HepG2 (cell line): ENCODE data around the gene ATG2B. TPM values are rescaled to one million over a fixed set of nuclear protein-coding genes. Genes with fewer than 3 reads are reported as not detected.

Source experiments
- ATAC-seq: fragments of 200-7000 bp; cut with Tn5 transposase; 3 replicates; pipeline ENCODE4 v1.9.1; 2020; ENCODE audit warnings: mild to moderate bottlenecking, moderate library complexity
- BruUV-seq: library from RNA; stranded (reverse); fragments of 400-500 nt; replicated peaks from 2 replicates; lab custom pipeline; 2021; lab: Mats Ljungman, UMichigan
- CTCF ChIA-PET: fragments of 300-600 bp; formaldehyde crosslinking; extraction: SDS; loops from one replicate; lab custom pipeline; 2021; ENCODE audit warnings: low total read pairs, inconsistent platforms, low intra/inter-chr PET ratio; lab: Yijun Ruan, JAX
- POLR2A ChIA-PET: fragments of 350-600 bp; sonication (Branson Sonifier 250); formaldehyde crosslinking; loops from one replicate; lab custom pipeline; 2020; ENCODE audit warnings: antibody characterized with exemption, inconsistent platforms; lab: Yijun Ruan, JAX
- DNase-seq: peaks from one replicate; pipeline ENCODE4 v3.0.0-alpha.2; 2015; ENCODE audit warnings: low spot score
- FAIRE-seq: peaks from 3 replicates; lab custom pipeline; 2011; peaks lifted over from hg19 to GRCh38; lab: Jason Lieb, UNC
- H2AFZ ChIP-seq: one replicate; pipeline ENCODE4 v1.6.1; 2011; ENCODE audit warnings: low read length, inconsistent platforms
- H3K27ac ChIP-seq: fragments of 300-600 bp; 3 replicates; pipeline ENCODE4 v1.8.0; 2011; ENCODE audit warnings: mixed run types, mild to moderate bottlenecking, mixed read lengths, low read length, inconsistent platforms; ENCODE audit not compliant: insufficient read depth; ENCODE audit errors: extremely low read length
- H3K27me3 ChIP-seq, 2 experiments: fragments of 200-600 bp in 1 of 2; 2 replicates in 1 of 2; 3 replicates in 1 of 2; pipeline versions ENCODE4 v1.6.0 to v1.8.0; 2011; ENCODE audit warnings: low read length in 2 of 2, mild to moderate bottlenecking in 2 of 2, moderate library complexity in 2 of 2, inconsistent platforms in 1 of 2; ENCODE audit not compliant: insufficient read depth in 2 of 2, control insufficient read depth in 1 of 2
- H3K36me3 ChIP-seq, 2 experiments: fragments of 200-600 bp in 1 of 2; replicated peaks in 1 of 2; 2 replicates in 1 of 2; 3 replicates in 1 of 2; pipeline versions ENCODE4 v1.5.1 to v1.8.0; 2011; ENCODE audit warnings: low read length in 2 of 2, inconsistent platforms in 1 of 2; ENCODE audit not compliant: insufficient read depth in 2 of 2, control insufficient read depth in 1 of 2
- H3K4me1 ChIP-seq: 2 replicates; pipeline ENCODE4 v1.5.1; 2012; ENCODE audit warnings: low read length, inconsistent platforms; ENCODE audit not compliant: insufficient read depth
- H3K4me2 ChIP-seq: 2 replicates; pipeline ENCODE4 v1.6.0; 2011; ENCODE audit warnings: low read depth, low read length, inconsistent platforms
- H3K4me3 ChIP-seq, 3 experiments: fragments of 200-600 bp in 1 of 3; sonication (generic), shearing (Covaris generic) in 1 of 3; replicated peaks in 1 of 3; 2 replicates each; pipeline ENCODE4 v1.5.1; 2011 to 2016; ENCODE audit warnings: low read length in 3 of 3, inconsistent platforms in 2 of 3, low read depth in 2 of 3, mild to moderate bottlenecking in 2 of 3, control low read depth in 1 of 3, mixed read lengths in 1 of 3; ENCODE audit not compliant: insufficient read depth in 1 of 3
- H3K79me2 ChIP-seq: one replicate; pipeline ENCODE4 v1.6.1; 2011; ENCODE audit warnings: low read length, inconsistent platforms; ENCODE audit not compliant: insufficient read depth
- H3K9ac ChIP-seq: 2 replicates; pipeline ENCODE4 v1.6.0; 2011; ENCODE audit warnings: mild to moderate bottlenecking, low read depth, low read length, inconsistent platforms; ENCODE audit not compliant: insufficient read depth
- H3K9me3 ChIP-seq: 2 replicates; pipeline ENCODE4 v1.5.1; 2012; ENCODE audit warnings: mild to moderate bottlenecking, low read length
- H4K20me1 ChIP-seq: 2 replicates; pipeline ENCODE4 v1.6.0; 2011; ENCODE audit warnings: inconsistent platforms, mild to moderate bottlenecking, low read length, moderate library complexity; ENCODE audit not compliant: insufficient read depth
- ARID2 ChIP-seq: sonication (generic); formaldehyde crosslinking; IDR thresholded peaks from 2 replicates; pipeline ENCODE4 v1.8.1; 2022; ENCODE audit warnings: mild to moderate bottlenecking, missing genetic modification reagents, borderline replicate concordance
- CEBPG ChIP-seq: IDR thresholded peaks from 2 replicates; pipeline ENCODE4 v1.6.1; 2016
- DNMT3B ChIP-seq: conservative IDR thresholded peaks from 2 replicates; pipeline ENCODE4 v1.6.1; 2016; ENCODE audit warnings: missing biosample characterization, control low read depth
- EZH2 ChIP-seq: conservative IDR thresholded peaks from 2 replicates; pipeline ENCODE4 v1.6.1; 2012; ENCODE audit warnings: mild to moderate bottlenecking, low read depth, low read length, moderate library complexity
- GTF2F1 ChIP-seq: fragments of 150-350 bp; IDR thresholded peaks from 2 replicates; pipeline ENCODE4 v1.6.1; 2014; ENCODE audit warnings: low read length
- HINFP ChIP-seq: sonication (generic); formaldehyde crosslinking; IDR thresholded peaks from 2 replicates; pipeline ENCODE4 v1.4.0; 2020; ENCODE audit warnings: low read depth, mild to moderate bottlenecking, missing genetic modification reagents
- HNF4A ChIP-seq: sonication (generic); formaldehyde crosslinking; IDR thresholded peaks from 2 replicates; pipeline ENCODE4 v1.4.0; 2020; ENCODE audit warnings: missing genetic modification reagents
- HOXA3 ChIP-seq: sonication (generic); formaldehyde crosslinking; IDR thresholded peaks from 2 replicates; pipeline ENCODE4 v1.5.0; 2020; ENCODE audit warnings: missing genetic modification reagents
- KDM3A ChIP-seq: IDR thresholded peaks from 2 replicates; pipeline ENCODE4 v1.6.1; 2018; ENCODE audit warnings: low read depth, missing compliant biosample characterization
- MYPOP ChIP-seq: sonication (generic); formaldehyde crosslinking; IDR thresholded peaks from 2 replicates; pipeline ENCODE4 v1.8.1; 2023; ENCODE audit warnings: mild to moderate bottlenecking, moderate library complexity, missing genetic modification reagents
- NR2F6 ChIP-seq, 2 experiments: IDR thresholded peaks; 2 replicates each; pipeline ENCODE4 v1.6.1; 2016; ENCODE audit warnings: antibody characterized with exemption in 1 of 2, mild to moderate bottlenecking in 1 of 2
- PTBP1 ChIP-seq: fragments of 200-400 bp; formaldehyde crosslinking; IDR thresholded peaks from 2 replicates; pipeline ENCODE4 v1.6.1; 2018; ENCODE audit warnings: low read length, low read depth; ENCODE audit not compliant: poor library complexity, severe bottlenecking
- SAP130 ChIP-seq: IDR thresholded peaks from 2 replicates; pipeline ENCODE4 v1.6.1; 2016; ENCODE audit warnings: low read depth
- SMARCE1 ChIP-seq: fragments of 450-650 bp; IDR thresholded peaks from 2 replicates; pipeline ENCODE4 v1.6.1; 2017; ENCODE audit warnings: borderline replicate concordance
- ZBTB7B ChIP-seq: sonication (generic); formaldehyde crosslinking; IDR thresholded peaks from 2 replicates; pipeline ENCODE4 v1.4.0; 2020; ENCODE audit warnings: missing genetic modification reagents
- ZMYM2 ChIP-seq: sonication (generic); formaldehyde crosslinking; IDR thresholded peaks from 2 replicates; pipeline ENCODE4 v1.8.0; 2022; ENCODE audit warnings: mild to moderate bottlenecking, missing genetic modification reagents
- ZNF12 ChIP-seq: sonication (generic); formaldehyde crosslinking; IDR thresholded peaks from 2 replicates; pipeline ENCODE4 v1.5.0; 2020; ENCODE audit warnings: missing genetic modification reagents
- ZNF235 ChIP-seq: sonication (generic); formaldehyde crosslinking; IDR thresholded peaks from 2 replicates; pipeline ENCODE4 v1.8.1; 2023; ENCODE audit warnings: mild to moderate bottlenecking, missing genetic modification reagents, borderline replicate concordance
- ZNF317 ChIP-seq: sonication (generic); formaldehyde crosslinking; IDR thresholded peaks from 2 replicates; pipeline ENCODE4 v1.5.0; 2020; ENCODE audit warnings: mild to moderate bottlenecking, missing genetic modification reagents
- ZNF414 ChIP-seq: sonication (generic); formaldehyde crosslinking; IDR thresholded peaks from 2 replicates; pipeline ENCODE4 v1.5.0; 2020; ENCODE audit warnings: missing genetic modification reagents
- ZNF574 ChIP-seq: sonication (generic); formaldehyde crosslinking; IDR thresholded peaks from 2 replicates; pipeline ENCODE4 v1.4.0; 2020; ENCODE audit warnings: missing genetic modification reagents
- WGBS: methylation state at CpG from one replicate; pipeline ENCODE4 v1.1.6; 2017; ENCODE audit warnings: low lambda C conversion rate; 5-methylcytosine and 5-hydroxymethylcytosine counted together
- in situ Hi-C: cut with HindIII; loops from 2 replicates; pipeline ENCODE4 v1.10.0; 2017; ENCODE audit warnings: low pct_unique_long_range_greater_than_20kb; ENCODE audit not compliant: extremely low pct_ligation_motif_present
- intact Hi-C: fragments of 100-400 bp; cut with micrococcal nuclease; formaldehyde crosslinking; loops from one replicate; pipeline ENCODE4 v1.10.0; 2022; ENCODE audit not compliant: unreplicated experiment
- polyA plus RNA-seq, 8 experiments: library from polyadenylated mRNA; depleted of rRNA in 3 of 8; stranded (reverse) in 7 of 8; unstranded in 1 of 8; fragments of >200 nt; fragmentation: Illumina TruSeq in 4 of 8; extraction: Trizol in 4 of 8; gene quantifications; 2 replicates each; pipeline versions ENCODE4 v1.2.1 to v1.2.3, GENCODE V29; 2011 to 2016; ENCODE audit warnings: low read depth in 4 of 8, missing spikeins in 1 of 8, mixed read lengths in 1 of 8; ENCODE audit not compliant: insufficient read depth in 1 of 8
- total RNA-seq, 5 experiments: library from RNA; depleted of rRNA; stranded (reverse); fragments of >200 nt; fragmentation: Illumina TruSeq; extraction: Trizol; gene quantifications; 2 replicates each; pipeline ENCODE4 v1.2.3, GENCODE V29; 2016; ENCODE audit warnings: low read depth in 1 of 5

The ATG2B gene
- total and polyA plus RNA-seq, 2 of the 13 experiments (the other 11 are each of a cell fraction or from before 2014, with no cell fraction given): 7.4 to 7.5 TPM

- TF ChIP-seq CEBPG (no peak), PTBP1 (no peak), NR2F6 (IDR thresholded peaks at IDR 0.05) (no peak), NR2F6 (CRISPR knock-in tag; IDR thresholded peaks at IDR 0.05) (no peak), ZMYM2 (no peak), ZNF414 (CRISPR knock-in tag) (no peak), HINFP (CRISPR knock-in tag) (no peak), EZH2 (no peak)
Observed at GRCh38 chr14:96352708-96353107, 10.4 kb downstream of the ATG2B start (continued).

- Histone ChIP-seq H3K36me3 (no peaks in the 10 kb centered on the region), H3K79me2 (peaks cover 3% of the 10 kb centered on the region), H4K20me1 (no peaks in the 10 kb centered on the region), H2AFZ (no peak overlapping the region), H3K4me1 (no peaks in the 10 kb centered on the region), H3K9me3 (no peaks in the 10 kb centered on the region), H3K4me2 (no peak overlapping the region), H3K27me3 (no peaks in the 10 kb centered on the region), H3K4me3 (no peak overlapping the region), H3K9ac (no peak overlapping the region), H3K27ac (no peak overlapping the region)
- DNase-seq (no peak), FAIRE-seq (no peak), ATAC-seq (no peak)
- no peak for TF ChIP-seq GTF2F1
- no peak for TF ChIP-seq HOXA3 (CRISPR knock-in tag)
- TF ChIP-seq ZBTB7B (CRISPR knock-in tag): no peak
- TF ChIP-seq ARID2 (CRISPR knock-in tag): no peak
- no peak for TF ChIP-seq ZNF317 (CRISPR knock-in tag)
- no peak for TF ChIP-seq HNF4A
- no peak for TF ChIP-seq ZNF574 (CRISPR knock-in tag)
- TF ChIP-seq SMARCE1: no peak
- TF ChIP-seq ZNF12 (CRISPR knock-in tag): no peak
- TF ChIP-seq DNMT3B (CRISPR knock-in tag): no peak
- no peak for TF ChIP-seq ZNF235
- no peak for TF ChIP-seq MYPOP (CRISPR knock-in tag)
- no peak for TF ChIP-seq KDM3A
- TF ChIP-seq SAP130 (CRISPR knock-in tag): no peak
- in situ Hi-C loops: no loop called here
- BruUV-seq: no TSS peak
- intact Hi-C loops: no loop called here
- 94% methylated on average over 3 of the region's 3 CpGs for WGBS
- ChIA-PET POLR2A (no interaction called here), CTCF (no interaction called here)
Observed at GRCh38 chr14:96351986-96352385, 11.2 kb downstream of the ATG2B start.
